CD14-positive monocyte (primary cell): ENCODE measurements around the gene SETBP1. TPM values are rescaled to one million over a fixed set of nuclear protein-coding genes. Genes with fewer than 3 reads are reported as not detected.

Experiments
- DNase-seq, 3 donors: peaks; one replicate each; pipeline ENCODE4 v3.0.0-alpha.2; 2011 to 2022
- H2AFZ ChIP-seq: 2 replicates; pipeline ENCODE4 v1.6.0; 2012; ENCODE audit warnings: mild to moderate bottlenecking, low read depth, low read length, inconsistent platforms; ENCODE audit not compliant: insufficient read depth, poor library complexity, severe bottlenecking
- H3K27ac ChIP-seq, 2 donors: 1 replicate in 1 of 2; 2 replicates in 1 of 2; pipeline ENCODE4 v1.5.1; 2012 to 2013; ENCODE audit warnings: low read length in 2 of 2, control low read depth in 1 of 2, inconsistent platforms in 1 of 2, low read depth in 1 of 2, mild to moderate bottlenecking in 1 of 2
- H3K27me3 ChIP-seq, 2 donors: one replicate each; pipeline versions ENCODE4 v1.6.0 to v1.6.1; 2011 to 2013; ENCODE audit warnings: low read length in 2 of 2; ENCODE audit not compliant: control insufficient read depth in 2 of 2, insufficient read depth in 2 of 2
- H3K36me3 ChIP-seq, 2 donors: replicated peaks in 1 of 2; 1 replicate in 1 of 2; 2 replicates in 1 of 2; pipeline versions ENCODE4 v1.5.1 to v1.6.1; 2012 to 2013; ENCODE audit warnings: low read length in 2 of 2, control low read depth in 1 of 2, inconsistent platforms in 1 of 2, mild to moderate bottlenecking in 1 of 2; ENCODE audit not compliant: insufficient read depth in 2 of 2, control insufficient read depth in 1 of 2
- H3K4me1 ChIP-seq, 2 donors: 1 replicate in 1 of 2; 2 replicates in 1 of 2; pipeline versions ENCODE4 v1.5.1 to v1.6.1; 2012 to 2013; ENCODE audit warnings: low read length in 2 of 2, control low read depth in 1 of 2, inconsistent platforms in 1 of 2, mild to moderate bottlenecking in 1 of 2, moderate library complexity in 1 of 2; ENCODE audit not compliant: insufficient read depth in 2 of 2, control insufficient read depth in 1 of 2
- H3K4me2 ChIP-seq: replicated peaks from 2 replicates; pipeline ENCODE3; 2012; ENCODE audit warnings: low read length, moderate library complexity, mild to moderate bottlenecking; ENCODE audit not compliant: poor library complexity, severe bottlenecking; ENCODE audit errors: extremely low read depth
- H3K4me3 ChIP-seq, 3 experiments: fragments of 200-600 bp in 1 of 3; sonication (generic) in 1 of 3; replicated peaks in 1 of 3; 1 replicate in 2 of 3; 2 replicates in 1 of 3; pipeline ENCODE4 v1.5.1; 2011 to 2013; ENCODE audit warnings: low read length in 3 of 3, mild to moderate bottlenecking in 3 of 3, control low read depth in 2 of 3, low read depth in 2 of 3, inconsistent platforms in 1 of 3, moderate library complexity in 1 of 3
- H3K79me2 ChIP-seq: 2 replicates; pipeline ENCODE4 v1.6.0; 2012; ENCODE audit warnings: mild to moderate bottlenecking, control low read depth, inconsistent platforms, low read length, moderate library complexity; ENCODE audit not compliant: insufficient read depth
- H3K9ac ChIP-seq: 2 replicates; pipeline ENCODE4 v1.6.0; 2017; ENCODE audit warnings: low read length, mild to moderate bottlenecking; ENCODE audit not compliant: insufficient read depth, poor library complexity, severe bottlenecking
- H3K9me3 ChIP-seq, 2 donors: replicated peaks in 1 of 2; 1 replicate in 1 of 2; 2 replicates in 1 of 2; pipeline versions ENCODE4 v1.5.1 to v1.6.1; 2012 to 2013; ENCODE audit warnings: low read length in 2 of 2, control low read depth in 1 of 2; ENCODE audit not compliant: control insufficient read depth in 1 of 2, insufficient read depth in 1 of 2
- H4K20me1 ChIP-seq: 2 replicates; pipeline ENCODE4 v1.6.0; 2012; ENCODE audit warnings: mild to moderate bottlenecking, low read length, control low read depth, moderate library complexity; ENCODE audit not compliant: insufficient read depth
- H3K27ac Mint-ChIP-seq, 7 donors: one replicate each; pipeline ENCODE4 v1.8.0; 2020; ENCODE audit warnings: mild to moderate bottlenecking in 7 of 7, mixed read lengths in 7 of 7, moderate library complexity in 6 of 7, inconsistent platforms in 2 of 7
- H3K27me3 Mint-ChIP-seq, 3 donors: one replicate each; pipeline ENCODE4 v1.8.0; 2021 to 2022; ENCODE audit warnings: low read depth in 3 of 3, mild to moderate bottlenecking in 3 of 3, mixed read lengths in 3 of 3, moderate library complexity in 3 of 3, inconsistent platforms in 1 of 3
- H3K36me3 Mint-ChIP-seq, 2 donors: one replicate each; pipeline ENCODE4 v1.8.0; 2020; ENCODE audit warnings: mixed read lengths in 2 of 2, inconsistent platforms in 1 of 2, mild to moderate bottlenecking in 1 of 2
- H3K4me1 Mint-ChIP-seq: one replicate; pipeline ENCODE4 v1.8.0; 2020; ENCODE audit warnings: mild to moderate bottlenecking, mixed read lengths
- H3K4me3 Mint-ChIP-seq, 2 donors: one replicate each; pipeline ENCODE4 v1.8.0; 2020; ENCODE audit warnings: mild to moderate bottlenecking in 2 of 2, mixed read lengths in 2 of 2, moderate library complexity in 1 of 2
- H3K9me3 Mint-ChIP-seq, 7 donors: one replicate each; pipeline ENCODE4 v1.8.0; 2020 to 2022; ENCODE audit warnings: mixed read lengths in 7 of 7, mild to moderate bottlenecking in 6 of 7, moderate library complexity in 6 of 7, inconsistent platforms in 2 of 7
- CTCF ChIP-seq: fragments of 200-600 bp; IDR thresholded peaks from one replicate; pipeline ENCODE4 v1.8.0; 2022; ENCODE audit warnings: antibody characterized with exemption, mild to moderate bottlenecking
- WGBS: methylation state at CpG from one replicate; pipeline ENCODE4 v1.1.5; 2013; ENCODE audit warnings: missing lambda C conversion rate; ENCODE audit not compliant: insufficient coverage; 5-methylcytosine and 5-hydroxymethylcytosine counted together
- intact Hi-C, 2 donors: fragments of 100-400 bp; cut with micrococcal nuclease; formaldehyde crosslinking; loops; one replicate each; pipeline versions ENCODE4 v1.15.0 to v1.15.1; 2023
- polyA plus RNA-seq, 3 donors: library from polyadenylated mRNA; depleted of rRNA in 1 of 3; unstranded in 2 of 3; stranded (reverse) in 1 of 3; fragments of 300-500 nt in 2 of 3; fragments of >200 nt in 1 of 3; fragmentation: Illumina TruSeq in 2 of 3; gene quantifications; 1 replicate in 2 of 3; 2 replicates in 1 of 3; pipeline ENCODE4 v1.2.3, GENCODE V29; 2012 to 2021

SETBP1 gene
- polyA plus RNA-seq, 3 donors = 0.01 to 1.2 TPM; not detected in 1

DNA sequence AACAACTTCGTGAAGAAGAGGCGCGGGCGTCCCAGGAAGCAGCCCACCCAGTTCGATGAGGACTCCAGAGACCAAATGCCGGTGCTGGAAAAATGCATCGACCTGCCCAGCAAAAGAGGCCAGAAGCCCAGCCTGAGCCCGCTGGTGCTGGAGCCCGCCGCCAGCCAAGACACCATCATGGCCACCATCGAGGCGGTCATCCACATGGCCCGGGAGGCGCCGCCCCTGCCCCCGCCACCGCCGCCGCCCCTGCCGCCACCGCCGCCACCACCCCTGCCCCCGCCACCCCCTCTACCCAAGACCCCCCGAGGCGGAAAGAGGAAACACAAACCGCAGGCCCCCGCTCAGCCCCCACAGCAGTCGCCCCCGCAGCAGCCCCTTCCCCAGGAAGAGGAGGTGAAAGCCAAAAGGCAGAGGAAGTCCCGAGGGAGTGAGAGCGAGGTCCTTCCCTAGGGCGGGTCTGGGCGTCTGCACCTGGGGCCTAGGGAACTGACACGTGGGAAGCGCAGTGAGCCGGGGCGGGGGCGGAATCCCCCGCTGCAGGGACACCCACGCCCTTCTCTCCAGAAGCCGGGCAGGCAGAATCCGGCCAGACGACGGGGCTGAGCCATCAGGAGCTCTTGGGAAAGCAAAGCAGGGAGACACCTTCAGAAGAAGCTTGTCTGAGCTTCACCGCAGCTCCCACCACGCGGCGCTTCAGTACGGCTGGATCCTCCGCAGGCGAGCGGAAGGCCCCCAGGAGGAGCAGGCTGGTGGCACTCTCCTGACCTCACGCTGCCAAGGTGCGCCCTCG is 382.8 kb downstream of the SETBP1 start:
- no peaks in the 10 kb centered on the region for H3K36me3 Mint-ChIP-seq
- peaks cover 43 to 51% of the 10 kb centered on the region in 2 donors for H3K4me1 ChIP-seq
- H3K4me3 ChIP-seq = no peak overlapping the region
- H3K27me3 ChIP-seq = no peaks in the 10 kb centered on the region
- no peak overlapping the region for H3K9ac ChIP-seq
- peak overlapping the region in 1 of 7 donors; percentile 25 for H3K27ac Mint-ChIP-seq
- H2AFZ ChIP-seq = no peak overlapping the region
- 98% methylated on average over 39 of the region's 55 CpGs for WGBS
- no peak overlapping the region for H3K4me2 ChIP-seq
- intact Hi-C loops = no loop called here
- TF ChIP-seq CTCF = no peak
- H3K27me3 Mint-ChIP-seq = no peaks in the 10 kb centered on the region
- H4K20me1 ChIP-seq = no peaks in the 10 kb centered on the region
- H3K36me3 ChIP-seq = no peaks in the 10 kb centered on the region
- H3K27ac ChIP-seq = no peak overlapping the region
- H3K4me1 Mint-ChIP-seq = peaks cover 41% of the 10 kb centered on the region
- H3K9me3 Mint-ChIP-seq = peaks cover 0 to 7% (median 3%) of the 10 kb centered on the region in 7 donors
- no peak overlapping the region for H3K4me3 Mint-ChIP-seq
- peaks cover 0 to 7% of the 10 kb centered on the region in 2 donors for H3K9me3 ChIP-seq
- no peaks in the 10 kb centered on the region for H3K79me2 ChIP-seq
- no peak for DNase-seq

GRCh38 chr18:45066210-45066609 is 385.5 kb downstream of the SETBP1 start:
- Mint-ChIP-seq H3K27ac (peak overlapping the region; percentile 74 to 92 (median 91)), H3K36me3 (peaks cover 0 to 2% of the 10 kb centered on the region in 2 donors), H3K27me3 (no peaks in the 10 kb centered on the region), H3K4me3 (peak overlapping the region; percentile 37 to 47), H3K9me3 (peaks cover 0 to 7% (median 3%) of the 10 kb centered on the region in 7 donors), H3K4me1 (peaks cover 34% of the 10 kb centered on the region)
- peak overlapping the region; percentile 65 for H3K4me2 ChIP-seq
- H3K27me3 ChIP-seq = no peaks in the 10 kb centered on the region
- intact Hi-C loops = loop anchor here in 1 of 2 donors (5.0 kb wide), 1 partner anchor 36 kb away; no protein-coding TSS in a partner anchor
- peak overlapping the region in 1 of 3 experiments; percentile 57 for H3K4me3 ChIP-seq
- no peak overlapping the region for H3K9ac ChIP-seq
- 83% methylated on average over 1 of the region's 4 CpGs for WGBS
- peak; percentile 42 to 63 (median 56) for DNase-seq
- H3K36me3 ChIP-seq = no peaks in the 10 kb centered on the region
- no peak for TF ChIP-seq CTCF
- no peak overlapping the region for H2AFZ ChIP-seq
- no peaks in the 10 kb centered on the region for H4K20me1 ChIP-seq
- peaks cover 0 to 7% of the 10 kb centered on the region in 2 donors for H3K9me3 ChIP-seq
- no peaks in the 10 kb centered on the region for H3K79me2 ChIP-seq
- H3K4me1 ChIP-seq = peaks cover 41 to 47% of the 10 kb centered on the region in 2 donors
- H3K27ac ChIP-seq = peak overlapping the region; percentile 56 to 63
